Measurements from ENCODE around the gene ZMIZ1.

DNA sequence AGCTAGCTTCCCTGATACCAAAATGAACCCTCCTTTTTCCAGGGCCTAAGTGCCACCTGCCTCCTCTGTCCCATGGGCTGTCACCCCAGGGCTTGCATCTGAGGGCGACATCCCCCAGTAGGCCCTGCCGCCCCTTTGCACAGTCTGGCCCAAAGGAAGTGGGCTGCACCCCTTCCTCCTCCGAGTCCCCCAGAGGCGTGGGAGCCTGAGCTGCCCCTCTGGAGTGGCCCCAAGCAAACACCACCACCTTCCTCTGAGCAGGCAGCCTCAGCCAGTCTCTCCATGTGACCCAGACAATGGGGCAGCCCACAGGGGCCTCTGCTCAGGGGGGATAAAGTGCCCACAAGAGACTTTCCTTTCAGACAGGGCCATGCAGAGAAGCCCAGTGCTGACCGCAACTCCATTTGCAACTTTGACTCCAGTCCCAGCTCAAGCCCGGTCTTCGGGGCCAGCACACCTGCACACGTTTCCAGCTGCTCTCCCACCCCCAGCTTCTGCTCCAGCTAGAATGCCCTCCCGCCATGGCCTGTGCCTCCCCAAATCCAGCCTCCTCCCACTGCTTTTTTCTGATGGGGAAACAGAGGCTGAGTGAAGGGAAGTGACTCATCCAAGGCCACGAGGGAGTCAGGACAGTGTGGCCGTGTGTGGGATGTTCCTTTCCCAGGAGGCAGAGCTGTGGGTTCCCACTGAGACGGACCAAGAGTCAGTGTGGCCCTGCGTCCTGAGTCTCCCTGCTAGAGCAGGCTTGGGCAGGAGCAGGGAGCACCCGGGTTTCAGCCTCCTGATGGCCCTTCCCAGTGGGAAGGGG is 111.9 kb downstream of the ZMIZ1 start:
- TF ChIP-seq, protein P1, sequence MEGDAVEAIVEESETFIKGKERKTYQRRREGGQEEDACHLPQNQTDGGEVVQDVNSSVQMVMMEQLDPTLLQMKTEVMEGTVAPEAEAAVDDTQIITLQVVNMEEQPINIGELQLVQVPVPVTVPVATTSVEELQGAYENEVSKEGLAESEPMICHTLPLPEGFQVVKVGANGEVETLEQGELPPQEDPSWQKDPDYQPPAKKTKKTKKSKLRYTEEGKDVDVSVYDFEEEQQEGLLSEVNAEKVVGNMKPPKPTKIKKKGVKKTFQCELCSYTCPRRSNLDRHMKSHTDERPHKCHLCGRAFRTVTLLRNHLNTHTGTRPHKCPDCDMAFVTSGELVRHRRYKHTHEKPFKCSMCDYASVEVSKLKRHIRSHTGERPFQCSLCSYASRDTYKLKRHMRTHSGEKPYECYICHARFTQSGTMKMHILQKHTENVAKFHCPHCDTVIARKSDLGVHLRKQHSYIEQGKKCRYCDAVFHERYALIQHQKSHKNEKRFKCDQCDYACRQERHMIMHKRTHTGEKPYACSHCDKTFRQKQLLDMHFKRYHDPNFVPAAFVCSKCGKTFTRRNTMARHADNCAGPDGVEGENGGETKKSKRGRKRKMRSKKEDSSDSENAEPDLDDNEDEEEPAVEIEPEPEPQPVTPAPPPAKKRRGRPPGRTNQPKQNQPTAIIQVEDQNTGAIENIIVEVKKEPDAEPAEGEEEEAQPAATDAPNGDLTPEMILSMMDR (IDR thresholded peaks at IDR 0.05): no peak
- TF ChIP-seq POLR2A (IDR thresholded peaks at IDR 0.05) (no peak), EP300 (IDR thresholded peaks at IDR 0.05) (no peak), POLR2AphosphoS5 (IDR thresholded peaks at IDR 0.05) (no peak)
